ENCODE results near the gene WDR44.
"Not testable (repeated sequence)": the region's sequence is repeated elsewhere in the genome, so short reads cannot be mapped to it uniquely, and the experiment has no call there.

DNA sequence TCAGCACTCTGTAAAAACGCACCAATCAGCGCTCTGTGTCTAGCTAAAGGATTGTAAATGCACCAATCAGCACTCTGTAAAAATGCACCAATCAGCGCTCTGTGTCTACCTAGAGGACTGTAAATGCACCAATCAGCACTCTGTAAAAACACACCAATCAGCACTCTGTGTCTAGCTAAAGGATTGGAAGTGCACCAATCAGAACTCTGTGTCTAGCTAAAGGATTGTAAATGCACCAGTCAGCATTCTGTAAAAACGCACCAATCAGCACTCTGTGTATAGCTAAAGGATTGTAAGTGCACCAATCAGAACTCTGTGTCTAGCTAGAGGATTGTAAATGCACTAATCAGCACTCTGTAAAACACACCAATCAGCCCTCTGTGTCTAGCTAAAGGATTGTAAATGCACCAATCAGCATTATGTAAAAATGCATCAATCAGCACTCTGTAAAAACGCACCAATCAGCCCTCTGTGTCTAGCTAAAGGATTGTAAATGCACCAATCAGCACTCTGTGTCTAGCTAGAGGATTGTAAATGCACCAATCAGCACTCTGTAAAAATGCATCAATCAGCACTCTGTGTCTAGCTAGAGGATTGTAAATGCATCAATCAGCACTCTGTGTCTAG, 124.9 kb downstream of the WDR44 start:
- TF ChIP-seq, protein P1, sequence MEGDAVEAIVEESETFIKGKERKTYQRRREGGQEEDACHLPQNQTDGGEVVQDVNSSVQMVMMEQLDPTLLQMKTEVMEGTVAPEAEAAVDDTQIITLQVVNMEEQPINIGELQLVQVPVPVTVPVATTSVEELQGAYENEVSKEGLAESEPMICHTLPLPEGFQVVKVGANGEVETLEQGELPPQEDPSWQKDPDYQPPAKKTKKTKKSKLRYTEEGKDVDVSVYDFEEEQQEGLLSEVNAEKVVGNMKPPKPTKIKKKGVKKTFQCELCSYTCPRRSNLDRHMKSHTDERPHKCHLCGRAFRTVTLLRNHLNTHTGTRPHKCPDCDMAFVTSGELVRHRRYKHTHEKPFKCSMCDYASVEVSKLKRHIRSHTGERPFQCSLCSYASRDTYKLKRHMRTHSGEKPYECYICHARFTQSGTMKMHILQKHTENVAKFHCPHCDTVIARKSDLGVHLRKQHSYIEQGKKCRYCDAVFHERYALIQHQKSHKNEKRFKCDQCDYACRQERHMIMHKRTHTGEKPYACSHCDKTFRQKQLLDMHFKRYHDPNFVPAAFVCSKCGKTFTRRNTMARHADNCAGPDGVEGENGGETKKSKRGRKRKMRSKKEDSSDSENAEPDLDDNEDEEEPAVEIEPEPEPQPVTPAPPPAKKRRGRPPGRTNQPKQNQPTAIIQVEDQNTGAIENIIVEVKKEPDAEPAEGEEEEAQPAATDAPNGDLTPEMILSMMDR (IDR thresholded peaks at IDR 0.05), result not testable (repeated sequence)
- TF ChIP-seq POLR2A (IDR thresholded peaks at IDR 0.05), result not testable (repeated sequence)

Data from adrenal gland (tissue), 5 donors.